Glutamatergic neuron (in vitro differentiated cells): ENCODE data around the gene HACD2. TPM values are rescaled to one million over a fixed set of nuclear protein-coding genes. Genes with fewer than 3 reads are reported as not detected.

ENCODE experiments used
- DNase-seq: peaks from one replicate; pipeline ENCODE4 v3.0.0; 2022
- H3K27ac Mint-ChIP-seq: one replicate; pipeline ENCODE4 v1.8.0; 2020; ENCODE audit warnings: mild to moderate bottlenecking, mixed read lengths, inconsistent platforms; ENCODE audit not compliant: unreplicated experiment
- H3K27me3 Mint-ChIP-seq: one replicate; pipeline ENCODE4 v1.8.0; 2020; ENCODE audit warnings: mild to moderate bottlenecking, moderate library complexity, mixed read lengths, inconsistent platforms; ENCODE audit not compliant: unreplicated experiment
- H3K36me3 Mint-ChIP-seq: one replicate; pipeline ENCODE4 v1.8.0; 2020; ENCODE audit warnings: mild to moderate bottlenecking, mixed read lengths, inconsistent platforms; ENCODE audit not compliant: unreplicated experiment
- H3K4me1 Mint-ChIP-seq: one replicate; pipeline ENCODE4 v1.8.0; 2020; ENCODE audit warnings: mild to moderate bottlenecking, low read depth, mixed read lengths, inconsistent platforms; ENCODE audit not compliant: unreplicated experiment
- H3K4me3 Mint-ChIP-seq: one replicate; pipeline ENCODE4 v1.8.0; 2020; ENCODE audit warnings: mild to moderate bottlenecking, mixed read lengths, inconsistent platforms; ENCODE audit not compliant: unreplicated experiment
- H3K9me3 Mint-ChIP-seq: one replicate; pipeline ENCODE4 v1.8.0; 2020; ENCODE audit warnings: mild to moderate bottlenecking, moderate library complexity, mixed read lengths, inconsistent platforms; ENCODE audit not compliant: unreplicated experiment
- CTCF ChIP-seq: fragments of 200-600 bp; sonication (generic); IDR thresholded peaks from one replicate; pipeline ENCODE4 v1.5.0; 2021; ENCODE audit not compliant: partially characterized antibody, unreplicated experiment
- total RNA-seq: library from RNA; stranded (reverse); fragmentation: NEBNext Ultra II Directional; extraction: Animal tissue kit (Norgen Biotek cat#: 25700); gene quantifications from one replicate; pipeline ENCODE4 v1.2.1, GENCODE V29; 2021; ENCODE audit not compliant: unreplicated experiment

Gene HACD2
- total RNA-seq, 1 donor from 2014 or later: 6.9 TPM

GRCh38 chr3:123547881-123548519 lies 36.9 kb downstream of the HACD2 start:
- Mint-ChIP-seq H3K27ac (no peak overlapping the region), H3K4me1 (no peaks in the 10 kb centered on the region), H3K9me3 (no peaks in the 10 kb centered on the region), H3K4me3 (no peak overlapping the region), H3K27me3 (no peaks in the 10 kb centered on the region), H3K36me3 (peaks cover 7% of the 10 kb centered on the region)
- no peak for DNase-seq
- no peak for TF ChIP-seq CTCF

GRCh38 chr3:123546133-123546755 lies 38.6 kb downstream of the HACD2 start:
- TF ChIP-seq CTCF: no peak

GRCh38 chr3:123543950-123544349 lies 40.9 kb downstream of the HACD2 start:
- no peak overlapping the region for H3K27ac Mint-ChIP-seq
- H3K9me3 Mint-ChIP-seq: no peaks in the 10 kb centered on the region
- peaks cover 3% of the 10 kb centered on the region for H3K36me3 Mint-ChIP-seq
- H3K4me1 Mint-ChIP-seq: no peaks in the 10 kb centered on the region
- no peak overlapping the region for H3K4me3 Mint-ChIP-seq
- no peaks in the 10 kb centered on the region for H3K27me3 Mint-ChIP-seq
- DNase-seq: no peak
- TF ChIP-seq CTCF: no peak

More at GRCh38 chr3:123546133-123546755, 38.6 kb downstream of the HACD2 start:
- DNase-seq: no peak
- Mint-ChIP-seq H3K4me3 (no peak overlapping the region), H3K27ac (no peak overlapping the region), H3K4me1 (no peaks in the 10 kb centered on the region), H3K36me3 (peaks cover 7% of the 10 kb centered on the region), H3K9me3 (no peaks in the 10 kb centered on the region), H3K27me3 (no peaks in the 10 kb centered on the region)

- Mint-ChIP-seq H3K9me3 (no peaks in the 10 kb centered on the region), H3K4me3 (no peak overlapping the region), H3K4me1 (no peaks in the 10 kb centered on the region), H3K27ac (no peak overlapping the region), H3K27me3 (no peaks in the 10 kb centered on the region), H3K36me3 (no peaks in the 10 kb centered on the region)
- DNase-seq: no peak
- no peak for TF ChIP-seq CTCF
Measured at GRCh38 chr3:123540285-123540684, 44.6 kb downstream of the HACD2 start.

- TF ChIP-seq CTCF: no peak
- Mint-ChIP-seq H3K27ac (no peak overlapping the region), H3K4me3 (no peak overlapping the region), H3K27me3 (no peaks in the 10 kb centered on the region), H3K9me3 (no peaks in the 10 kb centered on the region), H3K4me1 (no peaks in the 10 kb centered on the region), H3K36me3 (no peaks in the 10 kb centered on the region)
- DNase-seq: no peak
Measured at GRCh38 chr3:123536153-123536895, 48.5 kb downstream of the HACD2 start.
